GM13976 (cell line): ENCODE data around the gene AAK1.
"Not testable (repeated sequence)": the region's sequence is repeated elsewhere in the genome, so short reads cannot be mapped to it uniquely, and the experiment has no call there.

Experiments used
- DNase-seq: peaks from one replicate; pipeline ENCODE4 v3.0.0; 2012; ENCODE audit warnings: low spot score
- CTCF ChIP-seq: IDR thresholded peaks from 2 replicates; pipeline ENCODE4 v1.5.1; 2012; ENCODE audit warnings: borderline replicate concordance, mild to moderate bottlenecking; ENCODE audit not compliant: insufficient read depth; ENCODE audit errors: extremely low read depth, missing control alignments, control extremely low read depth
- in situ Hi-C: fragments of 300-500 bp; cut with MboI; formaldehyde crosslinking; loops from one replicate; pipeline ENCODE4 v1.12.0; 2022; ENCODE audit warnings: low sequenced_read_pairs, mixed read lengths, inconsistent platforms; ENCODE audit not compliant: unreplicated experiment

Gene AAK1

GRCh38 chr2:69553991-69554390 lies 89.5 kb downstream of the AAK1 start:
- TF ChIP-seq CTCF: no peak
- in situ Hi-C loops: no loop called here
- DNase-seq: no peak

- DNase-seq, in situ Hi-C loops: not testable (repeated sequence)
Measured at GRCh38 chr2:69550511-69550910, 93.0 kb downstream of the AAK1 start.

GRCh38 chr2:69549421-69549820 lies 94.1 kb downstream of the AAK1 start:
- TF ChIP-seq CTCF: no peak
- no peak for DNase-seq
- in situ Hi-C loops: no loop called here

GRCh38 chr2:69547984-69548715 lies 95.4 kb downstream of the AAK1 start:
- no peak for TF ChIP-seq CTCF
- in situ Hi-C loops: no loop called here

GRCh38 chr2:69546646-69547045 lies 96.9 kb downstream of the AAK1 start:
- no peak for DNase-seq
- in situ Hi-C loops: no loop called here
- no peak for TF ChIP-seq CTCF

More at GRCh38 chr2:69547984-69548715, 95.4 kb downstream of the AAK1 start:
- no peak for DNase-seq

GRCh38 chr2:69545477-69545932 lies 98.0 kb downstream of the AAK1 start:
- in situ Hi-C loops: no loop called here
- DNase-seq: no peak
- TF ChIP-seq CTCF: no peak

GRCh38 chr2:69544951-69545350 lies 98.6 kb downstream of the AAK1 start:
- DNase-seq: no peak
- in situ Hi-C loops: no loop called here
- TF ChIP-seq CTCF: no peak
